ENCODE results near the gene ARHGAP33. TPM values are rescaled to one million over a fixed set of nuclear protein-coding genes. Genes with fewer than 3 reads are reported as not detected.

ARHGAP33 gene
- total and polyA plus RNA-seq, 2 donors (not counting 3 experiments of a cell fraction or from before 2014, with no cell fraction given), result 11.0 to 18.4 TPM

GRCh38 chr19:35811317-35812219, 36.2 kb downstream of the ARHGAP33 start:
- H3K27ac ChIP-seq (ENCODE audit: insufficient read depth, low read depth, low read length), result no peak overlapping the region
- H3K79me2 ChIP-seq (ENCODE audit: control insufficient read depth, insufficient read depth, low read length), result no peaks in the 10 kb centered on the region
- intact Hi-C loops (cut with micrococcal nuclease) (no loop called here), dilution Hi-C loops (cut with MboI; ENCODE audit: extremely low pct_ligation_motif_present, low sequenced_read_pairs) (no loop called here)
- no peak overlapping the region for H3K4me3 ChIP-seq (replicated peaks in 1 of 3; ENCODE audit: insufficient read depth in 1 of 3, low read depth in 1 of 3, low read length in 3 of 3)
- TF ChIP-seq GATA2 (IDR thresholded peaks at IDR 0.05; ENCODE audit: insufficient read depth, insufficient read length, low read depth, low read length) (no peak), JUN (IDR thresholded peaks at IDR 0.05; ENCODE audit: borderline replicate concordance, insufficient read depth, insufficient read length, low read depth) (no peak), FOS (IDR thresholded peaks at IDR 0.05; ENCODE audit: borderline replicate concordance, insufficient read depth, low read length) (no peak), POLR2A (IDR thresholded peaks at IDR 0.05; ENCODE audit: low read depth, low read length) (no peak), POLR2AphosphoS5 (IDR thresholded peaks at IDR 0.05; ENCODE audit: insufficient read depth, low read depth, low read length) (no peak), MAX (IDR thresholded peaks at IDR 0.05; ENCODE audit: insufficient read depth, insufficient read length) (no peak), CTCF (IDR thresholded peaks at IDR 0.05; ENCODE audit: extremely low read depth in 1 of 2, insufficient read depth in 1 of 2, low read depth in 1 of 2, low read length in 2 of 2) (no peak), EZH2 (IDR thresholded peaks at IDR 0.05; ENCODE audit: borderline replicate concordance, low read depth, low read length, severe bottlenecking) (no peak), MYC (IDR thresholded peaks at IDR 0.05; ENCODE audit: low read depth, low read length) (no peak)
- no peaks in the 10 kb centered on the region for H4K20me1 ChIP-seq (replicated peaks; ENCODE audit: control insufficient read depth, extremely low read depth, insufficient read depth, low read length)
- H3K36me3 ChIP-seq (ENCODE audit: control insufficient read depth in 2 of 2, extremely low read depth in 1 of 2, insufficient read depth in 2 of 2, low read length in 2 of 2), result no peaks in the 10 kb centered on the region
- no peak overlapping the region for H2AFZ ChIP-seq (ENCODE audit: low read depth, low read length)
- no peak for FAIRE-seq
- no peak overlapping the region for H3K9ac ChIP-seq (replicated peaks; ENCODE audit: extremely low read depth, insufficient read depth, low read length)
- DNase-seq (ENCODE audit: low read depth, low spot score), result no peak
- no peaks in the 10 kb centered on the region for H3K9me3 ChIP-seq (replicated peaks; ENCODE audit: control insufficient read depth, insufficient read depth, low read length)
- BruUV-seq (replicated peaks), result no TSS peak
- no peaks in the 10 kb centered on the region for H3K9me1 ChIP-seq (replicated peaks; ENCODE audit: control insufficient read depth, extremely low read depth, insufficient read depth, low read length)
- H3K4me2 ChIP-seq (ENCODE audit: insufficient read depth, low read length), result no peak overlapping the region
- H3K27me3 ChIP-seq (ENCODE audit: control insufficient read depth in 2 of 2, insufficient read depth in 2 of 2, low read length in 2 of 2), result peaks cover 0 to 1% of the 10 kb centered on the region in 2 experiments
- no peaks in the 10 kb centered on the region for H3K4me1 ChIP-seq (ENCODE audit: control insufficient read depth, extremely low read depth, insufficient read depth, low read length)
- ChIA-PET CTCF (no interaction called here), POLR2A (no interaction called here)

All from endothelial cell of umbilical vein (primary cell).